Gastroesophageal sphincter (tissue), 4 donors: Measurements from ENCODE around the gene HNRNPR. TPM values are rescaled to one million over a fixed set of nuclear protein-coding genes. Genes with fewer than 3 reads are reported as not detected.
"Not testable (repeated sequence)": the region's sequence is repeated elsewhere in the genome, so short reads cannot be mapped to it uniquely, and the experiment has no call there.

Source experiments
- ATAC-seq: fragments of 150-250 bp; one replicate; pipeline ENCODE4 v1.9.1; 2016; ENCODE audit warnings: mild to moderate bottlenecking, moderate library complexity
- H3K27ac ChIP-seq, 4 donors: fragments of 200-600 bp; sonication (generic) in 3 of 4; 1 replicate in 3 of 4; 2 replicates in 1 of 4; pipeline ENCODE4 v1.5.1; 2016 to 2019
- H3K27me3 ChIP-seq: fragments of 200-600 bp; sonication (generic); one replicate; pipeline ENCODE4 v1.5.1; 2019
- H3K36me3 ChIP-seq, 2 donors: fragments of 200-600 bp; sonication (generic); one replicate each; pipeline ENCODE4 v1.5.1; 2019; ENCODE audit warnings: control low read depth in 1 of 2
- H3K4me1 ChIP-seq, 3 donors: fragments of 200-600 bp; sonication (generic); 1 replicate in 2 of 3; 2 replicates in 1 of 3; pipeline ENCODE4 v1.5.1; 2016 to 2019; ENCODE audit warnings: control low read depth in 2 of 3
- H3K4me3 ChIP-seq, 2 donors: fragments of 200-600 bp; sonication (generic); one replicate each; pipeline ENCODE4 v1.5.1; 2019; ENCODE audit warnings: mild to moderate bottlenecking in 1 of 2, moderate library complexity in 1 of 2
- H3K9me3 ChIP-seq, 3 donors: fragments of 200-600 bp; sonication (generic); one replicate each; pipeline ENCODE4 v1.5.1; 2017 to 2019; ENCODE audit warnings: control low read depth in 2 of 3
- CTCF ChIP-seq, 4 experiments: fragments of 200-600 bp in 2 of 4; fragments of 450-650 bp in 2 of 4; sonication (generic) in 1 of 4; IDR thresholded peaks; one replicate each; pipeline ENCODE4 v1.5.1; 2017 to 2019; ENCODE audit warnings: antibody characterized with exemption in 4 of 4, mild to moderate bottlenecking in 2 of 4, moderate library complexity in 2 of 4
- EP300 ChIP-seq: sonication (generic); formaldehyde crosslinking; IDR thresholded peaks from one replicate; pipeline ENCODE4 v1.6.1; 2017; ENCODE audit warnings: antibody characterized with exemption, mild to moderate bottlenecking
- POLR2A ChIP-seq, 2 donors: fragments of 450-650 bp; IDR thresholded peaks; one replicate each; pipeline ENCODE4 v1.6.1; 2017; ENCODE audit warnings: antibody characterized with exemption in 2 of 2, mild to moderate bottlenecking in 2 of 2, moderate library complexity in 1 of 2
- POLR2AphosphoS5 ChIP-seq: sonication (generic); formaldehyde crosslinking; IDR thresholded peaks from one replicate; pipeline ENCODE4 v1.6.1; 2017; ENCODE audit warnings: antibody characterized with exemption
- WGBS, 2 donors: methylation state at CpG; one replicate each; pipeline ENCODE4 v1.1.5; 2018; ENCODE audit warnings: low coverage in 1 of 2; 5-methylcytosine and 5-hydroxymethylcytosine counted together
- total RNA-seq, 4 donors: library from RNA; depleted of rRNA; stranded (reverse); fragments of >200 nt; gene quantifications; one replicate each; pipeline ENCODE4 v1.1.0, GENCODE V29; 2016

The HNRNPR gene
- total RNA-seq, 4 donors from 2014 or later = 67.5 to 91.1 (median 73.6) TPM

GRCh38 chr1:23331713-23332112 lies 12.4 kb downstream of the HNRNPR start:
- WGBS, 2 donors = 90% methylated on average over 4 to 8 of the region's 8 CpGs
- Histone ChIP-seq H3K27me3 (no peaks in the 10 kb centered on the region), H3K9me3 (no peaks in the 10 kb centered on the region), H3K4me3 (no peak overlapping the region), H3K36me3 (peaks cover 0 to 98% of the 10 kb centered on the region in 2 donors), H3K4me1 (peaks cover 0 to 6% (median 0%) of the 10 kb centered on the region in 3 donors), H3K27ac (no peak overlapping the region)
- no peak for ATAC-seq
- TF ChIP-seq EP300 (no peak), POLR2AphosphoS5 (no peak), POLR2A (IDR thresholded peaks at IDR 0.05) (no peak), CTCF (IDR thresholded peaks at IDR 0.05) (no peak)

GRCh38 chr1:23330846-23331245 lies 13.2 kb downstream of the HNRNPR start:
- Histone ChIP-seq H3K27ac (no peak overlapping the region), H3K4me3 (no peak overlapping the region), H3K9me3 (no peaks in the 10 kb centered on the region), H3K27me3 (no peaks in the 10 kb centered on the region), H3K4me1 (peaks cover 0 to 6% (median 0%) of the 10 kb centered on the region in 3 donors), H3K36me3 (peaks cover 0 to 100% of the 10 kb centered on the region in 2 donors)
- no peak for TF ChIP-seq EP300
- no peak for TF ChIP-seq POLR2AphosphoS5
- no peak for TF ChIP-seq CTCF (IDR thresholded peaks at IDR 0.05)
- no peak for TF ChIP-seq POLR2A (IDR thresholded peaks at IDR 0.05)
- ATAC-seq = no peak
- 100% methylated on average over 1 of the region's 1 CpG; no CpG with 5 or more reads in 1 of the 2 donors for WGBS, 2 donors

- Histone ChIP-seq H3K27ac (no peak overlapping the region), H3K27me3 (no peaks in the 10 kb centered on the region), H3K4me1 (peaks cover 0 to 16% (median 0%) of the 10 kb centered on the region in 3 donors), H3K9me3 (no peaks in the 10 kb centered on the region), H3K36me3 (peaks cover 2 to 90% of the 10 kb centered on the region in 2 donors), H3K4me3 (no peak overlapping the region)
- 73 to 75% methylated on average over 2 of the region's 2 CpGs for WGBS, 2 donors
- no peak for ATAC-seq
- TF ChIP-seq EP300 (no peak), POLR2A (IDR thresholded peaks at IDR 0.05) (no peak), CTCF (IDR thresholded peaks at IDR 0.05) (no peak), POLR2AphosphoS5 (no peak)
Observed at GRCh38 chr1:23325393-23325792, 18.7 kb downstream of the HNRNPR start.

- Histone ChIP-seq H3K27me3 (no peaks in the 10 kb centered on the region), H3K36me3 (peaks cover 7 to 90% of the 10 kb centered on the region in 2 donors), H3K4me1 (peaks cover 0 to 10% (median 0%) of the 10 kb centered on the region in 3 donors), H3K27ac (no peak overlapping the region), H3K4me3 (no peak overlapping the region), H3K9me3 (no peaks in the 10 kb centered on the region)
- TF ChIP-seq EP300 = no peak
- TF ChIP-seq POLR2AphosphoS5 = no peak
- TF ChIP-seq CTCF (IDR thresholded peaks at IDR 0.05) = no peak
- no peak for TF ChIP-seq POLR2A (IDR thresholded peaks at IDR 0.05)
- ATAC-seq = no peak
- 7 to 10% methylated on average over 1 of the region's 1 CpG for WGBS, 2 donors
Observed at GRCh38 chr1:23322770-23323169, 21.3 kb downstream of the HNRNPR start.

- H3K4me3 ChIP-seq, ATAC-seq, H3K9me3 ChIP-seq, H3K27me3 ChIP-seq, H3K27ac ChIP-seq: not testable (repeated sequence)
- Histone ChIP-seq H3K4me1 (peaks cover 0 to 18% (median 0%) of the 10 kb centered on the region in 3 donors), H3K36me3 (peaks cover 3 to 52% of the 10 kb centered on the region in 2 donors)
- 90 to 96% methylated on average over 3 to 7 of the region's 7 CpGs for WGBS, 2 donors
Observed at GRCh38 chr1:23310280-23310679, 33.8 kb downstream of the HNRNPR start.
